Left forelimb (tissue), 1 donor: ENCODE data around the gene TLE3.
"Not testable (repeated sequence)": the region's sequence is repeated elsewhere in the genome, so short reads cannot be mapped to it uniquely, and the experiment has no call there.

Source experiments
- DNase-seq: peaks from one replicate; pipeline ENCODE4 v3.0.0-alpha.2; 2018; ENCODE audit warnings: low spot score

Gene TLE3

GRCh38 chr15:70097321-70098152 is at the start of gene TLE3:
Gene TLE3, minus strand, starts transcription at chr15:70097917. Its CDS starts 1,119 bp downstream, at chr15:70096798.
- peak; percentile 99 for DNase-seq

DNA sequence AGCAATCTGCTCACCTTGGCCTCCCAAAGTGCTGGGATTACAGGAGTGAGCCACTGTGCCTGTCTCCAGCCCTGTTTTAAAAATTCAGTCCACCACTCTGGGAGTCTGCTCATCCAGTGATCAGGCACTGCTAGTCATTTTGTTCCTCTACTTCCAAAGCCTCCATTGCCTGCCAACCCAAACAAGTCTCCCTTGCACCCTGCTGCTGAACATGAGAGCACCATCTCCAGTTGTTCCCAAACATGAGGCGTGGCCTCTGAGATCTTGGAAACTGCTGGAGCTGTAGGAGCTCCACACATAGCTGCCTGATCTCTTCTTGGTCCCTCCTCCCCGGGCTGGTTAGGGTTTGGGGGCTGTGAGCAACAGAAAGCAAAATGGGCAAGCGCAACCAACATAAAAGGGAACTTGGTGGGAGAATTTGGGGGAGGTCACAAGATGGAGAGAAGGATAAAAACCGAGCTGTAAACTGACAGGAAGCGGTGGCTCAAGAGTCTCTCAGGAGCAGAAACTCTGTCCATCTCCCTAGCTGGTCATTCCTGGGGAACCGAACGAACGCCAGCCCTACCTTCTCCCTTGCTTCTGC is 49.6 kb upstream of the TLE3 start:
- DNase-seq: no peak

DNA sequence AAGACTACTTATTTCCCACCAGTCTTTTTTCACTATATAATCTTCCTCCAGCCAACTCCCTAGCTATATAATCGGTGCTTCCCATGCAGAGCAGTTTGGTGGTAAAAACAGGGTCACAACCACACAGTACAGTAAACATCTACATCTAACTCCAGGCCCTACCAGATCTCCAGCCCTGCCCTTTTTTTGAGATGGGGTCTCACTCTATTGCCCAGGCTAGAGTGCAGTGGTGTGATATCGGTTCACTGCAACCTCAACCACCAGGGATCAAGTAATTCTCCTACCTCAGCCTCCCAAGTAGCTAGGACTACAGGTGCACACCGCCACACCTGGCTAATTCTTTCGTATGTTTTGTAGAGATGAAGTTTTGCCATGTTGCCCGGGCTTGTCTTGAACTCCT is 49.1 kb upstream of the TLE3 start:
- no peak for DNase-seq

- no peak for DNase-seq
These were observed 48.4 kb upstream of the TLE3 start for GRCh38 chr15:70146162-70146561.

DNA sequence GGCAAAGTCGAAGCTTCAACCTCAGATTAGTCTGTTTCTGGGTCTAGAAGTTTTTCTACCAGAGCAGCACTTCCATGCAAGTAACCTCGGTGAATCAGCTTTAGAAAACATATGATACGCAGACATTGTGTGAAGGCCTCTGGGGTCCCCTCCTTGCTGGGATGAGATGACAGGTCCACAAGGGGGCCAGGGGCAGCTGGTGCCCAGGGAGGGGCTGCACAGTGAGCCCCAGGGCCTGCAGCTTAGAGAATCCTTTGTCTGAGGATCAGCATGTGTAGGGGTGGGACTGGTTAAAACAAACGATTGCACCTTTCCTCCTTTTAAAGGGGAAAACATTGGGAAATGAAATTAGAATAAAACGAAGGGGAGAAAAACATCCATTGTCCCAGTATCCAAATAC is 47.5 kb upstream of the TLE3 start:
- no peak for DNase-seq

DNA sequence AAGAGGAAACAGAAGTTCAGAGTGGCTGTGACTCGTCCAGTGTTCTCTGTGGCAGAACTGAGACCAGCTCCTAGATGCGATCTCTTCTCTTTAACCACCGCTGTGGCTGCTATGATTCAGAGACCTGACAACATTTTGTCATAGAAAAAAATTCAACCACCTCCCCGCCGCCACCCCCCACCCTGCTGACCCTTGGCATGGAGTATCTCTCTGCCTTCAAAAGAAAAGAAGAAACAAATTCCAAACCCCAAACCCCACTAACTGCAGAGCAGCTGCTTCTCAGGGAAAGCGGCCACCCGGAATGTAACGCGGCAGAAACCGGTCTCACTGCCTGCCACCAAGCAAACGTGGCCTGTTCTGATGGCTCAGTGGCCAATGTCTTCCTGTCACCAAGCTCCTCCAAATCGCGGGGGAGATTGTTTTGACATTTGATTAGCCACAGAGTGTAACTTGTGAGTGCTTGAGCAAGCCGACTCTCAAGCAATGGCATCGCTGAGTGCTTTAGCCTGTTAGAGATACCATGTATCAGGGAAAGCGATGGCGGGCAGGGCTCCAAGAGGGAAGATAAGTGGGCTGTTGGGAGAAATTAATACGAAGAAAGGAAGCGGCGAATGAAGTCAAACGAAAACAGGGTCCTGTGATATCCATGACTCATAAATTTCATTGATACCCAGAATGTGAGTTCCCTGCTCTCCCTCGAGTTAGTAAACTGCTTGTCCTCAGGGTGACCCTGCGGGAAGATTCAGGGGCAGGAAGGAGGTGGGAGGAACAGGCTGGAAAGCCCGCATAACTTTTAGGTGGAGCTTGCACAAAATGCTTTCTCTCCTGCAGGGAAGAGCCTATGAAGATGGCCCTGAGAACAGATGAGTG is 44.8 kb upstream of the TLE3 start:
- DNase-seq: no peak

DNA sequence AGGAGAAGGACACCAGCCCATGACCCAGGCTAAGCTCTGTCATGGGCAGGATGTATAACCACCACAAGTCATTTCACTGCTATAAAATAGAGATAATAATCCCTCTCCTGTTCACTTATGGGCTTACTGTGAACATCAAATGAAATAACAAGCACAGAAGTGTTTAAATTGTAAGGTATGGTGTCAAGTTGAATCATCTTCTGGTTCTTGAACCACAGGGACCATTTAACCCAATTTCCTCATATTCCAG is 44.3 kb upstream of the TLE3 start:
- DNase-seq: no peak

- DNase-seq: no peak
These were observed 43.8 kb upstream of the TLE3 start for GRCh38 chr15:70141376-70142071.

- no peak for DNase-seq
These were observed 43.0 kb upstream of the TLE3 start for GRCh38 chr15:70140543-70141375.

- no peak for DNase-seq
These were observed 42.4 kb upstream of the TLE3 start for GRCh38 chr15:70140025-70140542.

- DNase-seq: no peak
These were observed 40.2 kb upstream of the TLE3 start for GRCh38 chr15:70137967-70138366.

- not testable (repeated sequence) for DNase-seq
These were observed 39.3 kb upstream of the TLE3 start for GRCh38 chr15:70137021-70137420.

GRCh38 chr15:70133781-70134421 is 36.2 kb upstream of the TLE3 start:
- DNase-seq: no peak

GRCh38 chr15:70133296-70133695 is 35.6 kb upstream of the TLE3 start:
- DNase-seq: no peak

DNA sequence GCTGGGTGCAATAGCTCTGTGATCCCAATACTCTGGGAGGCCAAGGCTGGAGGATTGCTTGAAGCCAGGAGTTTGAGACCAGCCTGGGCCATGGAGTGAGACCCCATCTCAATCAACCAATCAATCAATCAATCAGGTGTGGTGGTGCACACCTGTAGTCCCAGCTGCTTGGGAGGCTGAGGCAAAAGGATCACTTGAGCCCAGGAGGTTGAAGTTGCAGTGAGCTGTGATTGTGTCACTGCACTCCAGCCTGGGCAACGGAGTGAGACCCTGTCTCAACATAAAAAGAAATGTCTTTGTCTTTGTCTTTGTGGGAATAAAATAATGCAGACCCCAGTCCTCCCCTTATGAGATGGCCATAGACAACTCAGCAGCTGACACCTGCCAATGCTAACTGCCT is 34.9 kb upstream of the TLE3 start:
- DNase-seq: no peak

GRCh38 chr15:70132139-70132538 is 34.4 kb upstream of the TLE3 start:
- no peak for DNase-seq

- no peak for DNase-seq
These were observed 30.9 kb upstream of the TLE3 start for GRCh38 chr15:70128414-70129140.

DNA sequence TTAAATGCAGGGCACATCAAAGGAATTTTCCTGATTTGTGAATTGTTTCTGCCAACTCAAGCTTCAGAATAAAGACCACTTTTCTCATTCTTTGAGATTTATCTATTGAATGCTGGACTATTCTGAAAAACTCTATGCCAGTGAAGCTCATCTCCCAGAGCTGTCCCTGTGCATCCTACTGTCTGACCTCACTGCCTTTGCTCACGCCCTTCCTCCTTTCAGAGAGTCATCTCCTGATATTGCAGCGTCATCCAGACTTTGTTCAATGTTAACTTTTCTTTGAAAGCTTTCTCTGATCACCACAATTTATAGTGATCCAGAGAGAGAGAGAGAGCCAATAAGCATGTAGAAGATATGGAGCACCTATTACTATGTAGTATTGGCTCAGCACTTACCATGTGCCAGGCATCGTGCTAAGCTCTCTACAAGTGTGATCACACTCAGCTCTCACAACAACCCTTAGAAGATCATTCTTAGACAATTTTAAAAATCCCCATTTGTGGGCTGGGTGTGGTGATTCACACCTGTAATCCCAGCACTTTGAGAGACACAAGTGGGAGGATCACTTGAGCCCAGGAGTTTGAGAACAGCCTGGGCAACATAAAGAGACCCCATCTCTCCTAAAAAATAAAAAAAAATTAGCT is 30.2 kb upstream of the TLE3 start:
- no peak for DNase-seq

GRCh38 chr15:70127288-70127746 is 29.6 kb upstream of the TLE3 start:
- DNase-seq: no peak
